Activated naive CD8-positive, alpha-beta T cell treated with anti-CD3 and anti-CD28 coated beads for 36 hours (primary cell): ENCODE measurements around the gene GLO1. TPM values are rescaled to one million over a fixed set of nuclear protein-coding genes. Genes with fewer than 3 reads are reported as not detected.

Experiments used
- DNase-seq: peaks from one replicate; pipeline ENCODE4 v3.0.0; 2021
- H3K27ac Mint-ChIP-seq: one replicate; pipeline ENCODE4 v1.8.0; 2022; ENCODE audit warnings: mild to moderate bottlenecking, moderate library complexity, mixed read lengths
- H3K27me3 Mint-ChIP-seq: one replicate; pipeline ENCODE4 v1.8.0; 2022; ENCODE audit warnings: mild to moderate bottlenecking, mixed read lengths
- H3K36me3 Mint-ChIP-seq: one replicate; pipeline ENCODE4 v1.8.0; 2021; ENCODE audit warnings: mild to moderate bottlenecking, mixed read lengths
- H3K4me1 Mint-ChIP-seq: one replicate; pipeline ENCODE4 v1.8.0; 2021; ENCODE audit warnings: mixed read lengths
- H3K4me3 Mint-ChIP-seq: one replicate; pipeline ENCODE4 v1.8.0; 2022; ENCODE audit warnings: mild to moderate bottlenecking, moderate library complexity, mixed read lengths
- H3K9me3 Mint-ChIP-seq: one replicate; pipeline ENCODE4 v1.8.0; 2022; ENCODE audit warnings: mixed read lengths
- total RNA-seq, 2 experiments: library from RNA; stranded (reverse); gene quantifications; one replicate each; pipeline ENCODE4 v1.2.3, GENCODE V29; 2021

GLO1 gene
- total RNA-seq, 2 experiments from 2014 or later = 163 to 168 TPM

DNA sequence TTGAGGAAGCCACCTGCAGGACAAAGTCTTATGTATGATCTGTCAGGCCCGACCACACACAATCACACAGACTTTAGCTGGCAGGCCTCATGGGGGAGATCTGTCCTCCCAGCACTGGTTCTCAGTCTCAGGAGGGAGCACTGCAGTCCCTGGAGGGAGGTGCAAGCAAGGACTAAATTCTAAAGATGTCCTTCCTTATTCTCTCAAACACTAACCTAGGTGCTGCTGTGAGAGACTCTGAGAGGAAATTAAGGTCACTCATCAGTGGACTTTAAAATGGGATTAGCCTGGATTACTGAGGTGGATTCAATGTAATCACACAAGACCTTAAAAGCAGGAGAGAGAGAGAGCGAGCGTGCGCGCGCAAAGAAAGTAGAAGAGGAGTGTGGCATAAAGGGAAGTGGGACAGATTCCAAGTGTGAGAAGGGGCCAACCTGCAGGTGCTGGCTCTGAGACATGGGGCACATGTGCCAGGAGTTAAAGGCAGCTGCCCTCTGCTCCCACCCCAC is 14.3 kb downstream of the GLO1 start:
- no peak overlapping the region for H3K27ac Mint-ChIP-seq
- H3K9me3 Mint-ChIP-seq = peaks cover 1% of the 10 kb centered on the region
- no peak overlapping the region for H3K4me3 Mint-ChIP-seq
- no peak for DNase-seq
- H3K27me3 Mint-ChIP-seq = no peaks in the 10 kb centered on the region
- peaks cover 17% of the 10 kb centered on the region for H3K36me3 Mint-ChIP-seq
- peaks cover 23% of the 10 kb centered on the region for H3K4me1 Mint-ChIP-seq

DNA sequence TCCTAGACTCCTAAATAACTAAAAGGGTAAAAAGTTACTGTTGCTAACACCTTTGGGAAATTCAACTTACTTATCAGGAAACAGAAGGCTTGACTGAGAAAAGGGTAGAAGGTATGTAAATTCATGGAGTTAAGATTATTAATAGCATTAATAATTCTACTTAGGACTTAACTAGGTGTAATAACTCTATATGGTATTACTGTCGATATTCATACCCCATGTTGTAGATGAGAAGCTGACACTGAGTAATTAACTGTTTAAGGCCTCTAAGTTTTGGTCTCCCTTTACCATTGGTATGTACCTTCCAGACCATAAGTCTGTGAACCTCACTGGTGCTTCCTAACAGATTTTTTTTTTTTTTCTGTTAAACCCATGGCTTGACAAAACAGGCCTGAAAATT is 15.4 kb downstream of the GLO1 start:
- peaks cover 23% of the 10 kb centered on the region for H3K4me1 Mint-ChIP-seq

GRCh38 chr6:38687043-38687353 is 15.9 kb downstream of the GLO1 start:
- H3K27ac Mint-ChIP-seq = no peak overlapping the region
- no peak overlapping the region for H3K4me3 Mint-ChIP-seq
- H3K27me3 Mint-ChIP-seq = no peaks in the 10 kb centered on the region
- DNase-seq = no peak
- peaks cover 1% of the 10 kb centered on the region for H3K9me3 Mint-ChIP-seq
- peaks cover 14% of the 10 kb centered on the region for H3K36me3 Mint-ChIP-seq
- H3K4me1 Mint-ChIP-seq = peaks cover 23% of the 10 kb centered on the region

More for the DNA sequence above, 15.4 kb downstream of the GLO1 start:
- Mint-ChIP-seq H3K9me3 (peaks cover 1% of the 10 kb centered on the region), H3K36me3 (peaks cover 15% of the 10 kb centered on the region), H3K27me3 (no peaks in the 10 kb centered on the region), H3K4me3 (no peak overlapping the region), H3K27ac (no peak overlapping the region)
- no peak for DNase-seq

DNA sequence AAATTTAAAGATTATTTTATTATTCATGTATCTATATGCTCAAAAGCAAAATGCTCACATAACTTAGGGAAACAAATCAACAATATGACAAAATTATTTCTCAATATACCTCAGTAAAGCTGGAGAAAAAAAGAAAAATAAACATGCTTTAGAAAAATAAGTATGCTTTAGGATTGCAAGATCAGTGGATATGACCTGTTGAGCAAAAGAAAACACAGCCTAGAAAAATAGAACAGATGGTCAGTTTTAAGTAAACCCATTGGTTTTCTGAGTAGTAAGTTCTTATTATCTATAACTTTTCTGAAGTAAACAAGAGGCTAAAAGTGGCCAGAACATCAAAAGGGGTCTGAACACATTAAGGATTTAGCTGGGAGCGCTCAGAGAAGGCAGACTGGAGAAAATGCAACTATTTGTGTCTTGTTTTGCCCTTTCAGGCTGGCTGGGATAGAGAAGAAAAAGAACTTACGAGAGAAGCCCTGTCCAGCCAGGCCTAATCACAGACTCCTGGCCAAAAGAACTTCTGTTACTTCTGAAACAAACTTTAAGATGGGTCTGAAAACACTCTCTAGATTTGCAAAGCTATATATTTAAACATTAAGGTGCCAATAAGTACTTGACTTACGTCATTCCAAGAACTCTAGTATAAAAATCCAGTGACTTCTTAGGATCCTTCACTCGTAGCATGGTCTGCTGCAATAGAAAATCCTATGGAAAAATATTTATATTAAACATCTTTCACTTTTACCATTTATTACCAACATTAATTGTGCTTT is 16.5 kb downstream of the GLO1 start:
- H3K4me3 Mint-ChIP-seq = no peak overlapping the region
- H3K4me1 Mint-ChIP-seq = peaks cover 23% of the 10 kb centered on the region
- H3K27ac Mint-ChIP-seq = no peak overlapping the region
- H3K9me3 Mint-ChIP-seq = peaks cover 1% of the 10 kb centered on the region
- peaks cover 17% of the 10 kb centered on the region for H3K36me3 Mint-ChIP-seq
- no peak for DNase-seq
- no peaks in the 10 kb centered on the region for H3K27me3 Mint-ChIP-seq

- Mint-ChIP-seq H3K36me3 (peaks cover 16% of the 10 kb centered on the region), H3K27me3 (no peaks in the 10 kb centered on the region), H3K4me3 (no peak overlapping the region), H3K9me3 (no peaks in the 10 kb centered on the region), H3K4me1 (peaks cover 21% of the 10 kb centered on the region), H3K27ac (no peak overlapping the region)
- no peak for DNase-seq
Measured at GRCh38 chr6:38684904-38685303, 18.0 kb downstream of the GLO1 start.

DNA sequence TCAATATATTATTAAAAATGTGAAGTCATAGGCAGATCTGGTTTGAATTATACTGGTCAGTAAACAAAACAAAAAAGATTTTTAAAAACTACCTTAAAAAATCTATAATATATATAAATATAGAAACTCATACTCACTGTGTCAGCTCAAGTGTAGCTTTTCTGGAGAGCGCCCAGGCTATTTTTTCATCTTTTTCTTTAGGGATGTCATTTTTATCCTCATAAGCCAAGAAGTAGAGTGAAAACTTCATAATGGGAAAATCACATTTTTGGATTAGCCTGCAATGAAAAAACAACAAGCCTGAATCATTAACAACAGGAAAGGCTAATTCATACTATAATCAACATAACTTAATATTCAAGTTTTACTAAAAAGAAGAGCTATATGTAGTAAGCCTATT is 18.7 kb downstream of the GLO1 start:
- H3K27me3 Mint-ChIP-seq = no peaks in the 10 kb centered on the region
- no peak overlapping the region for H3K27ac Mint-ChIP-seq
- H3K9me3 Mint-ChIP-seq = no peaks in the 10 kb centered on the region
- DNase-seq = no peak
- H3K36me3 Mint-ChIP-seq = peaks cover 16% of the 10 kb centered on the region
- H3K4me1 Mint-ChIP-seq = peaks cover 18% of the 10 kb centered on the region
- H3K4me3 Mint-ChIP-seq = no peak overlapping the region

- Mint-ChIP-seq H3K9me3 (no peaks in the 10 kb centered on the region), H3K27me3 (no peaks in the 10 kb centered on the region), H3K4me1 (peaks cover 19% of the 10 kb centered on the region), H3K36me3 (peaks cover 28% of the 10 kb centered on the region), H3K27ac (no peak overlapping the region), H3K4me3 (no peak overlapping the region)
- DNase-seq = no peak
Measured at GRCh38 chr6:38681850-38682249, 21.1 kb downstream of the GLO1 start.

DNA sequence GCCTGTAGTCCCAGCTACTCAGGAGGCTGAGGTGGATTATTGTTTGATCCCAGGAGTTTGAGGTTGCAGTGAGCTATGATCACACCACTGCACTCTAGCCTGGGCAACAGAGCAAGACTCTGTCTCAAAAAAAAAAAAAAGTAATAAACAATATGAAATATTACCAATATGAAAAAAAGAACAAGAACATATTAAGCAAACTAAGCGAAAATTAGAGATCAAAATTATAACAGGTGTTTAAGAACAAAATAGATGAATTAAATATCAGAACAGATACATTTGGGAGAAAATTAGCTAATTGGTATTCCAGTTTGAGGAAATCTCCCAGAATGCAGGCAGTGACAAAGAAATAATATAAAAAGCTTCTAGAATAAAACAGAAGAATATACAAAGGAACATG is 23.3 kb downstream of the GLO1 start:
- Mint-ChIP-seq H3K9me3 (peaks cover 3% of the 10 kb centered on the region), H3K4me1 (peaks cover 15% of the 10 kb centered on the region), H3K36me3 (peaks cover 44% of the 10 kb centered on the region), H3K27me3 (no peaks in the 10 kb centered on the region), H3K27ac (no peak overlapping the region), H3K4me3 (no peak overlapping the region)
- no peak for DNase-seq

DNA sequence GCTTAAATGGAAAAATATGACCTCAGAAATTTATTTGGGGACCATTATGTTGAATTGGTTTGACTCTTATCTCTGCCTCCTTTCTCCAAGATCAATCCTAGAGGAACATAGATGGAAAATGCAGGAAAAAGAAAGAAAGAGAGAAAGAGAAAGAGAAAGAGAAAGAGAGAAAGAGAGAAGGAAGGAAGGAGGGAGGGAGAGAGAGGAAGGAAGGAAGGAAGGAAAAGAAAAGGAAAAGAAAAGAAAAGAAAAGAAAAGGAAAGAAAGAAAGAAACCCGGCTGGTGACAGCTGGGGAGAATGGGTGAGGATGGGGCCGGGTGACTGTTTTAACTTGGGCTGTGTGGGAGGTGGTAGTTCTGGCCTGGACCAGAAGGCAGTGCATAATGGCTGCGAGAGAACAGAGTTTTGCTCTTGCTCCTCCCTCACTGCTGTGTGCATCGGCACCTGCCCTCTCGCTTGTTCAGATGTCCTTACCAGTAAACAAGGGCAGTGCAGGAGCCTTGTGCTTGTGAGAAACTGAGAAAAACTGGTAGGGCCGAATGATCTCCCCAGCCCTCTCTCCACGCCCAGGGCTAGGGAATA is 24.7 kb downstream of the GLO1 start:
- Mint-ChIP-seq H3K27me3 (no peaks in the 10 kb centered on the region), H3K27ac (peak overlapping the region; percentile 52), H3K9me3 (peaks cover 9% of the 10 kb centered on the region), H3K4me3 (no peak overlapping the region), H3K4me1 (peaks cover 25% of the 10 kb centered on the region), H3K36me3 (peaks cover 57% of the 10 kb centered on the region)
- DNase-seq = no peak

- no peak overlapping the region for H3K27ac Mint-ChIP-seq
- H3K4me3 Mint-ChIP-seq = no peak overlapping the region
- peaks cover 32% of the 10 kb centered on the region for H3K4me1 Mint-ChIP-seq
- peaks cover 9% of the 10 kb centered on the region for H3K9me3 Mint-ChIP-seq
- DNase-seq = no peak
- H3K36me3 Mint-ChIP-seq = peaks cover 57% of the 10 kb centered on the region
- H3K27me3 Mint-ChIP-seq = no peaks in the 10 kb centered on the region
Measured at GRCh38 chr6:38676974-38677544, 25.9 kb downstream of the GLO1 start.

- Mint-ChIP-seq H3K27ac (no peak overlapping the region), H3K4me3 (no peak overlapping the region), H3K9me3 (peaks cover 9% of the 10 kb centered on the region), H3K4me1 (peaks cover 34% of the 10 kb centered on the region), H3K27me3 (no peaks in the 10 kb centered on the region), H3K36me3 (peaks cover 53% of the 10 kb centered on the region)
- DNase-seq = no peak
Measured at GRCh38 chr6:38676236-38676973, 26.5 kb downstream of the GLO1 start.

DNA sequence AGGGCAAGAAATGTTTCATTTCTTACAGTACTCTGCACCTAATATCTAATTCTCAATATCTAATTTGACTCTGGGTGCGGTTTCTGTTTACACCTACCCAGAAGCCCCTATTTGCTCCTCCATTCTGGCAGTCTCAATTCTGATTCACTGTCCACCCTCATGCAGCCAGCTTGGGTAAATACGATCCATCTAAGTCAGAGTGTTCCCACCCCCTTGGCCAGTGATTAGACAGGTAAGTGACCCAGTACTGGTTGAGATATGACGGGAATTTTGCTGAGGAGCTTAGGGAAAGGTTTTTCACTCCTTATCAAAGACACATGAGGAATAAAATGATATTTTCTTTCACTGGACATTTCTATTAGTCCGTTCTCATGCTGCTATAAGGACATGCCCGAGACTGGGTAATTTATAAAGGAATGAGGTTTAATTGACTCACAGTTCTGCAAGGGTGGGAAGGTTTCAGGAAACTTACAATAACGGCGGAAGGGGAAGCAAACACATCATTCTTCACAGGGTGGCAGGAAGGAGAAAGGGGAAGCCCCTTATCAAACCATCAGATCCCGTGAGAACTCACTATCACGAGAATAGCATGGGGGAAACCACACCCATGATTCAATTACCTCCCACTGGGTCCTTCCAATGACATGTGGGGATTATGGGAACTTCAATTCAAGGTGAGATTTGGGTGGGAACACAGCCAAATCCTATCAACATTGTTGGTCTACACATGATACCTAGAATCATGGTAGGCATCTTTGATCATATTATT is 29.4 kb downstream of the GLO1 start:
- Mint-ChIP-seq H3K4me1 (peaks cover 34% of the 10 kb centered on the region), H3K36me3 (peaks cover 48% of the 10 kb centered on the region), H3K27ac (peak overlapping the region; percentile 79), H3K9me3 (peaks cover 9% of the 10 kb centered on the region), H3K27me3 (no peaks in the 10 kb centered on the region), H3K4me3 (no peak overlapping the region)
- no peak for DNase-seq

GRCh38 chr6:38671885-38672467 is 31.0 kb downstream of the GLO1 start:
- Mint-ChIP-seq H3K4me1 (peaks cover 27% of the 10 kb centered on the region), H3K27me3 (no peaks in the 10 kb centered on the region), H3K4me3 (no peak overlapping the region), H3K27ac (no peak overlapping the region), H3K36me3 (peaks cover 36% of the 10 kb centered on the region), H3K9me3 (peaks cover 9% of the 10 kb centered on the region)
- peak; percentile 17 for DNase-seq

DNA sequence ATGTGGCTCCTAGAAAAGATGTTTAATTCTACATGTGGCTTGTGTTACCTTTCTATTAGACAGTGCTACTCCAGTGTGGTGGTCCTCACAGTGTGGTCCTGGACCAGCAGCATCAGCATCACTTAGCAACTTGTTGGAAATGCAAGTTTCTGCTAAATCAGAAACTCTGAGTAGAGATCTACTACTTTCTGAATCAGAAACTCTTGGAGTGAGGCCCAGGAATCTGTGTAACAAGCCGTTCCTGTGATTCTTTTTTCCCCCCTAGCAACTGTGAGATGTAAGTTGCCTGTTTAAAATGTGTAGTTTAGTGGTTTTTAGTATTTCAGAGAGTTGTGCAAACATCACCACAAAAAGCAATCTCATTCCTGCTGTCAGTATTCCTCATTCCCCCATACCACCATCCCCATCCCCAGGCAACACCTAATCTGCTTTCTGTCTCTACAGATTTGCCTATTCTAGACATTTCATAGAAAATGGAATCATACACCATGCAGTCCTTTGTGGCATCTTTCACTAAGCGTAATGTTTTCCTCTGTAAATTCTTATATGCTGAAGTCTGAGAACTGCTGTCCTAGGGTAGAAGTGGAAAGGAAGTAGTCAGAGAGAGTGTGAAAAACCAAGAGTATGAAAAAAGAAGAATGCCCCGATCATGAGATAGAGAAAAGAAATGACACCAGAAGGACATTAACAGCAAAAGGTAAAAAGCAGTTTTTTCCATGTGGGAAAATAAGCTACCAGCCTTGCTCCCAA is 44.4 kb downstream of the GLO1 start:
- no peaks in the 10 kb centered on the region for H3K9me3 Mint-ChIP-seq
- peaks cover 2% of the 10 kb centered on the region for H3K4me1 Mint-ChIP-seq
- DNase-seq = no peak
- H3K27me3 Mint-ChIP-seq = no peaks in the 10 kb centered on the region
- H3K36me3 Mint-ChIP-seq = peaks cover 2% of the 10 kb centered on the region
- H3K4me3 Mint-ChIP-seq = no peak overlapping the region
- H3K27ac Mint-ChIP-seq = no peak overlapping the region
